ENCODE measurements around the gene NFYC.
A peak's percentile ranks its signal among the peaks of the same experiment; 100 is the strongest.

The NFYC gene

GRCh38 chr1:40781608-40781971 is 90.1 kb downstream of the NFYC start:
- WGBS, 2 experiments: 93% methylated on average over 2 of the region's 2 CpGs
- Histone ChIP-seq H3K27ac (ENCODE audit: insufficient read depth, low read depth, low read length, poor library complexity, severe bottlenecking) (no peak overlapping the region), H3K9me3 (ENCODE audit: control insufficient read depth, low read length) (no peaks in the 10 kb centered on the region), H3K4me1 (ENCODE audit: control insufficient read depth, insufficient read depth, low read length) (peaks cover 22% of the 10 kb centered on the region), H3K4me3 (ENCODE audit: insufficient read depth, low read depth, low read length) (no peak overlapping the region), H3K27me3 (ENCODE audit: control insufficient read depth, insufficient read depth, low read length, poor library complexity, severe bottlenecking) (peaks cover 27% of the 10 kb centered on the region), H3K36me3 (ENCODE audit: control insufficient read depth, insufficient read depth, low read length) (peaks cover 2% of the 10 kb centered on the region)

GRCh38 chr1:40782371-40782956 is 91.0 kb downstream of the NFYC start:
- 2 to 3% methylated on average over 20 of the region's 20 CpGs for WGBS, 2 experiments
- H3K27me3 ChIP-seq (ENCODE audit: control insufficient read depth, insufficient read depth, low read length, poor library complexity, severe bottlenecking): peaks cover 27% of the 10 kb centered on the region
- no peaks in the 10 kb centered on the region for H3K9me3 ChIP-seq (ENCODE audit: control insufficient read depth, low read length)
- peaks cover 22% of the 10 kb centered on the region for H3K4me1 ChIP-seq (ENCODE audit: control insufficient read depth, insufficient read depth, low read length)
- H3K36me3 ChIP-seq (ENCODE audit: control insufficient read depth, insufficient read depth, low read length): no peaks in the 10 kb centered on the region
- H3K27ac ChIP-seq (ENCODE audit: insufficient read depth, low read depth, low read length, poor library complexity, severe bottlenecking): no peak overlapping the region
- H3K4me3 ChIP-seq (ENCODE audit: insufficient read depth, low read depth, low read length): peak overlapping the region; percentile 28

GRCh38 chr1:40783001-40783905 is 91.7 kb downstream of the NFYC start, which contains the start of gene KCNQ4:
Gene KCNQ4 (plus strand): TSS chr1:40783787. CDS start chr1:40784094, 307 bp downstream.
- WGBS, 2 experiments: 3% methylated on average over 68 to 73 of the region's 73 CpGs
- peak within 1 kb of the TSS; percentile 28 for H3K4me3 ChIP-seq (ENCODE audit: insufficient read depth, low read depth, low read length)

GRCh38 chr1:40784141-40784770 is 92.8 kb downstream of the NFYC start:
- Histone ChIP-seq H3K4me3 (ENCODE audit: insufficient read depth, low read depth, low read length) (peak overlapping the region; percentile 22), H3K27me3 (ENCODE audit: control insufficient read depth, insufficient read depth, low read length, poor library complexity, severe bottlenecking) (peaks cover 27% of the 10 kb centered on the region)

More at GRCh38 chr1:40783001-40783905, 91.7 kb downstream of the NFYC start, which contains the start of gene KCNQ4:
- Histone ChIP-seq H3K27ac (ENCODE audit: insufficient read depth, low read depth, low read length, poor library complexity, severe bottlenecking) (no peak within 1 kb of the TSS), H3K4me1 (ENCODE audit: control insufficient read depth, insufficient read depth, low read length) (peaks cover 22% of the 10 kb centered on the region), H3K27me3 (ENCODE audit: control insufficient read depth, insufficient read depth, low read length, poor library complexity, severe bottlenecking) (peaks cover 27% of the 10 kb centered on the region), H3K36me3 (ENCODE audit: control insufficient read depth, insufficient read depth, low read length) (no peaks in the 10 kb centered on the region), H3K9me3 (ENCODE audit: control insufficient read depth, low read length) (no peaks in the 10 kb centered on the region)

GRCh38 chr1:40784771-40785151 is 93.3 kb downstream of the NFYC start:
- H3K36me3 ChIP-seq (ENCODE audit: control insufficient read depth, insufficient read depth, low read length): no peaks in the 10 kb centered on the region
- no peaks in the 10 kb centered on the region for H3K9me3 ChIP-seq (ENCODE audit: control insufficient read depth, low read length)
- H3K27ac ChIP-seq (ENCODE audit: insufficient read depth, low read depth, low read length, poor library complexity, severe bottlenecking): no peak overlapping the region
- H3K4me3 ChIP-seq (ENCODE audit: insufficient read depth, low read depth, low read length): no peak overlapping the region
- H3K27me3 ChIP-seq (ENCODE audit: control insufficient read depth, insufficient read depth, low read length, poor library complexity, severe bottlenecking): peaks cover 27% of the 10 kb centered on the region
- H3K4me1 ChIP-seq (ENCODE audit: control insufficient read depth, insufficient read depth, low read length): peaks cover 22% of the 10 kb centered on the region
- WGBS, 2 experiments: 76 to 81% methylated on average over 10 of the region's 10 CpGs

More at GRCh38 chr1:40784141-40784770, 92.8 kb downstream of the NFYC start:
- Histone ChIP-seq H3K36me3 (ENCODE audit: control insufficient read depth, insufficient read depth, low read length) (no peaks in the 10 kb centered on the region), H3K4me1 (ENCODE audit: control insufficient read depth, insufficient read depth, low read length) (peaks cover 22% of the 10 kb centered on the region), H3K27ac (ENCODE audit: insufficient read depth, low read depth, low read length, poor library complexity, severe bottlenecking) (no peak overlapping the region), H3K9me3 (ENCODE audit: control insufficient read depth, low read length) (no peaks in the 10 kb centered on the region)
- 6 to 8% methylated on average over 63 of the region's 63 CpGs for WGBS, 2 experiments

GRCh38 chr1:40785446-40785845 is 93.9 kb downstream of the NFYC start:
- Histone ChIP-seq H3K27ac (ENCODE audit: insufficient read depth, low read depth, low read length, poor library complexity, severe bottlenecking) (no peak overlapping the region), H3K4me1 (ENCODE audit: control insufficient read depth, insufficient read depth, low read length) (peaks cover 22% of the 10 kb centered on the region), H3K9me3 (ENCODE audit: control insufficient read depth, low read length) (no peaks in the 10 kb centered on the region), H3K27me3 (ENCODE audit: control insufficient read depth, insufficient read depth, low read length, poor library complexity, severe bottlenecking) (peaks cover 27% of the 10 kb centered on the region), H3K4me3 (ENCODE audit: insufficient read depth, low read depth, low read length) (no peak overlapping the region), H3K36me3 (ENCODE audit: control insufficient read depth, insufficient read depth, low read length) (no peaks in the 10 kb centered on the region)
- 92 to 95% methylated on average over 7 of the region's 7 CpGs for WGBS, 2 experiments

GRCh38 chr1:40786171-40786994 is 94.9 kb downstream of the NFYC start:
- 93 to 94% methylated on average over 9 of the region's 9 CpGs for WGBS, 2 experiments
- Histone ChIP-seq H3K27ac (ENCODE audit: insufficient read depth, low read depth, low read length, poor library complexity, severe bottlenecking) (no peak overlapping the region), H3K9me3 (ENCODE audit: control insufficient read depth, low read length) (no peaks in the 10 kb centered on the region), H3K4me1 (ENCODE audit: control insufficient read depth, insufficient read depth, low read length) (peaks cover 22% of the 10 kb centered on the region), H3K36me3 (ENCODE audit: control insufficient read depth, insufficient read depth, low read length) (no peaks in the 10 kb centered on the region), H3K4me3 (ENCODE audit: insufficient read depth, low read depth, low read length) (no peak overlapping the region), H3K27me3 (ENCODE audit: control insufficient read depth, insufficient read depth, low read length, poor library complexity, severe bottlenecking) (peaks cover 27% of the 10 kb centered on the region)

GRCh38 chr1:40786995-40787705 is 95.6 kb downstream of the NFYC start:
- Histone ChIP-seq H3K27ac (ENCODE audit: insufficient read depth, low read depth, low read length, poor library complexity, severe bottlenecking) (no peak overlapping the region), H3K36me3 (ENCODE audit: control insufficient read depth, insufficient read depth, low read length) (no peaks in the 10 kb centered on the region), H3K9me3 (ENCODE audit: control insufficient read depth, low read length) (no peaks in the 10 kb centered on the region), H3K4me1 (ENCODE audit: control insufficient read depth, insufficient read depth, low read length) (peaks cover 18% of the 10 kb centered on the region), H3K27me3 (ENCODE audit: control insufficient read depth, insufficient read depth, low read length, poor library complexity, severe bottlenecking) (peaks cover 19% of the 10 kb centered on the region), H3K4me3 (ENCODE audit: insufficient read depth, low read depth, low read length) (no peak overlapping the region)
- 93% methylated on average over 9 of the region's 9 CpGs for WGBS, 2 experiments

Data from ectodermal cell (in vitro differentiated cells).